Measurements from ENCODE around the gene TRIM2.

The TRIM2 gene

DNA sequence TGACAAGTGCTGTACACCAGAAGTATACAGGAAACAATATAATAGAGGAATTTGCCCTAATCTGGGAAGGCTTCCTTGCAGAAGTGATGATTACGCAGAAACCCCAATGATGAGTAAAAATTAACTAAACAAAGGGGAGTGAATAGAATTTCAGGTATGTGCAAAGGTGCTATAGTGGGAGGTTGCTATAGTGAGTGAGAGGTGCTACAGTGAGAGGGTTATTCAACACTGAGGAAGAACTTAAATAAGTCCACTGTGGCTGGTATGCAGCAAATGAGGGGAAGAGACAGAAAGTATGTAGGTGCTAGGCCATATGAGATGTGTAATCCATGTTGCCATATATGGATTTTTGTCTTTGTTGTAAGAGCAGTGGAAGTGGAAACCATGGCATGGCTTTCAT lies 69.5 kb downstream of the TRIM2 start:
- Histone ChIP-seq H3K4me1 (ENCODE audit: control insufficient read depth in 1 of 2, insufficient read depth in 2 of 2, low read length in 2 of 2) (peaks cover 0 to 2% of the 10 kb centered on the region in 2 experiments), H3K4me3 (ENCODE audit: low read depth, low read length) (no peak overlapping the region), H3K14ac (ENCODE audit: low read length) (no peak overlapping the region), H3K9ac (ENCODE audit: low read length) (no peak overlapping the region), H3K9me3 (ENCODE audit: insufficient read depth, low read depth, low read length) (no peaks in the 10 kb centered on the region), H4K91ac (ENCODE audit: low read depth, low read length) (no peak overlapping the region), H2AFZ (ENCODE audit: insufficient read depth, low read length, poor library complexity) (no peak overlapping the region), H3K27ac (ENCODE audit: low read depth, low read length) (no peak overlapping the region), H3K79me2 (ENCODE audit: control insufficient read depth, insufficient read depth, low read length, poor library complexity) (no peaks in the 10 kb centered on the region), H3K23ac (ENCODE audit: low read length) (no peak overlapping the region), H3K79me1 (ENCODE audit: low read length) (no peaks in the 10 kb centered on the region), H4K8ac (ENCODE audit: low read depth, low read length) (no peak overlapping the region), H3K4me2 (ENCODE audit: low read length) (no peak overlapping the region), H3K4ac (ENCODE audit: low read depth, low read length) (no peak overlapping the region), H4K12ac (ENCODE audit: low read depth, low read length) (no peak overlapping the region), H2BK5ac (ENCODE audit: low read depth, low read length, poor library complexity) (no peak overlapping the region), H3K18ac (ENCODE audit: low read length) (no peak overlapping the region), H2BK12ac (ENCODE audit: low read length) (no peak overlapping the region), H3K27me3 (ENCODE audit: insufficient read depth, low read length) (no peaks in the 10 kb centered on the region), H2BK120ac (ENCODE audit: insufficient read depth, low read length, poor library complexity) (no peak overlapping the region), H2AK5ac (ENCODE audit: low read length) (no peak overlapping the region), H3K36me3 (ENCODE audit: control insufficient read depth in 1 of 2, insufficient read depth in 2 of 2, low read length in 2 of 2) (no peaks in the 10 kb centered on the region)
- WGBS (ENCODE audit: extremely low coverage, insufficient coverage, insufficient read length), result no CpG with 5 or more reads among the region's 1 CpG
- DNase-seq, result no peak

DNA sequence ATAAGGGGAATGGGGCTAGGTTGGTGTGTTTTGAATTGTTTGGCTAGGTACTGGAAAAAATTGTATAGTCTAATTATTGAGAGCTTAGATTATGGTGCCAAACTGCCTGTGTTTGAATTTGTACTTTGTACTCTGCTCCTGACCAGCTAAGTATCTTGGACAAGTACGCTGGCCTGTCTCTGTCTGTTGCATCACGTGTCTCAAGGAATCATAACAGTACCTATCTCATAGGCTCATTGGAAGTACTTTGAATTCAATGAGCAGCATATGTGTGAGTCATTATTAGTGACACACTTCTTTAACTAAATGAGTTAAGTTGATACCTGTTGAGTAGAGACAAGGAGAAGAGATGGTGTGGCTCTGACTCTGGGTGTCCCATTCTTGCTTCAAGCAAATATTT lies 70.7 kb downstream of the TRIM2 start:
- Histone ChIP-seq H3K4me3 (ENCODE audit: low read depth, low read length) (no peak overlapping the region), H2BK12ac (ENCODE audit: low read length) (no peak overlapping the region), H3K4me2 (ENCODE audit: low read length) (no peak overlapping the region), H2AFZ (ENCODE audit: insufficient read depth, low read length, poor library complexity) (no peak overlapping the region), H3K4ac (ENCODE audit: low read depth, low read length) (no peak overlapping the region), H2AK5ac (ENCODE audit: low read length) (no peak overlapping the region), H4K12ac (ENCODE audit: low read depth, low read length) (no peak overlapping the region), H3K18ac (ENCODE audit: low read length) (no peak overlapping the region), H2BK120ac (ENCODE audit: insufficient read depth, low read length, poor library complexity) (no peak overlapping the region), H3K27ac (ENCODE audit: low read depth, low read length) (no peak overlapping the region), H3K9me3 (ENCODE audit: insufficient read depth, low read depth, low read length) (no peaks in the 10 kb centered on the region), H4K91ac (ENCODE audit: low read depth, low read length) (no peak overlapping the region), H3K23ac (ENCODE audit: low read length) (no peak overlapping the region), H2BK5ac (ENCODE audit: low read depth, low read length, poor library complexity) (no peak overlapping the region), H3K14ac (ENCODE audit: low read length) (no peak overlapping the region), H3K4me1 (ENCODE audit: control insufficient read depth in 1 of 2, insufficient read depth in 2 of 2, low read length in 2 of 2) (peaks cover 0 to 2% of the 10 kb centered on the region in 2 experiments), H4K8ac (ENCODE audit: low read depth, low read length) (no peak overlapping the region), H3K79me2 (ENCODE audit: control insufficient read depth, insufficient read depth, low read length, poor library complexity) (no peaks in the 10 kb centered on the region), H3K9ac (ENCODE audit: low read length) (no peak overlapping the region), H3K36me3 (ENCODE audit: control insufficient read depth in 1 of 2, insufficient read depth in 2 of 2, low read length in 2 of 2) (no peaks in the 10 kb centered on the region), H3K79me1 (ENCODE audit: low read length) (no peaks in the 10 kb centered on the region), H3K27me3 (ENCODE audit: insufficient read depth, low read length) (no peaks in the 10 kb centered on the region)
- peak in 1 of 2 donors; percentile 14 for DNase-seq
- WGBS (ENCODE audit: extremely low coverage, insufficient coverage, insufficient read length), result no CpG with 5 or more reads among the region's 2 CpGs

DNA sequence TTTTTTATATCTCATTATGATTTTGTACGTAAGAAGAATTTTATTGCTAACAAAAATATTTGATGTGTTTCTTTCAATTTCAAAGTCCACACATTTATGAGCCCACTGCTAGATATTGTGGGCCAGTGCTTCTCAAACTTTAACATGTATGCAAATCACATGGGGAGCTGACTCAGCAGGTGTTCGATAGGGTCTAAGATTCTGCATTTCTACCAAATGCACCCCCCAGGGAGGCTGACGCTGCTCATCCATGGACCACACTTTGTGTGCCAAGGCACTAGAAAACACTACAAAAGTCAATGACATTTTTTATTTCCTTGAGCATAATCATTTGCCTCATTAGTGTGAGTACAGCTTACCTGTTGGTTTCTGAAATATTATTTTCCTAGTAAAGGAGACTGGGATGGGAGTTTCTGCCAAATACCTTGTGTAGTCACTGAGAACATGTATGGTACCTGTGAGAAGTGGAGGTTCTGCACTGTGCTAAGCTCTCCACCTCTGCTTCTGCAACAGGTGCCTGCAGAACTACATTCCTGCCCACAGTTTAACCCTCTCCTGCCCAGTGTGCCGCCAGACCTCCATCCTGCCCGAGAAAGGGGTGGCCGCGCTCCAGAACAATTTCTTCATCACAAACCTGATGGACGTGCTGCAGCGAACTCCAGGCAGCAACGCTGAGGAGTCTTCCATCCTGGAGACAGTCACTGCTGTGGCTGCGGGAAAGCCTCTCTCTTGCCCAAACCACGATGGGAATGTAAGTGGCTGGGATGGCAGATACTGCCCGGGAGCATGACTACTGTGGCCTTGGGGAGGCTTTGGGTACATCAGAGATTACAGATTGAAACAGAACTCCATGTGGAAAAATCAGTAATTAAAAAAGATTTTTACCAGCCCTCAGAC lies 71.4 kb downstream of the TRIM2 start:
- H4K12ac ChIP-seq (ENCODE audit: low read depth, low read length), result no peak overlapping the region

DNA sequence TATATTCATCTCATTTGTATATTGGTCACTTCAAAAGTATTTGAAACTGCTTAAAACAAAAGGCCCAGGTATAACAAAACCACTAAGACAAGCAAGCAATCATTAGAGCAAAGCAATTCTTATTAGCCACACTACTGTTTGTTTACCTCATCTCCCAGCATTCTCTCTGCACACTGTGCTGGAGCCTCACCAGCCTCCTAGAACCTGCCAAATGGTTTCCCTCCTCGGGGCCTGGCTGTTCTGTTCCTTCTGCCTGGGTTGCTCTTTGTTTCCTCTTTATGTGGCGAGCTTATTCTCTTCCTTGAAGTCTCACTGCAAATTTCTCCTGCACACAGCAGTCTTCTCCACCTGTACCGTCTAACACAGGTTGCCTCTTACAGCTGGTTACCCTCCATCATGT lies 72.7 kb downstream of the TRIM2 start:
- Histone ChIP-seq H3K79me1 (ENCODE audit: low read length) (no peaks in the 10 kb centered on the region), H3K79me2 (ENCODE audit: control insufficient read depth, insufficient read depth, low read length, poor library complexity) (no peaks in the 10 kb centered on the region), H2AFZ (ENCODE audit: insufficient read depth, low read length, poor library complexity) (no peak overlapping the region), H3K9me3 (ENCODE audit: insufficient read depth, low read depth, low read length) (no peaks in the 10 kb centered on the region), H3K27me3 (ENCODE audit: insufficient read depth, low read length) (no peaks in the 10 kb centered on the region), H4K91ac (ENCODE audit: low read depth, low read length) (no peak overlapping the region), H4K8ac (ENCODE audit: low read depth, low read length) (no peak overlapping the region), H3K18ac (ENCODE audit: low read length) (no peak overlapping the region), H3K27ac (ENCODE audit: low read depth, low read length) (no peak overlapping the region), H3K36me3 (ENCODE audit: control insufficient read depth in 1 of 2, insufficient read depth in 2 of 2, low read length in 2 of 2) (no peaks in the 10 kb centered on the region), H3K4ac (ENCODE audit: low read depth, low read length) (no peak overlapping the region), H3K23ac (ENCODE audit: low read length) (no peak overlapping the region), H4K12ac (ENCODE audit: low read depth, low read length) (no peak overlapping the region), H3K9ac (ENCODE audit: low read length) (no peak overlapping the region), H2BK12ac (ENCODE audit: low read length) (no peak overlapping the region), H3K4me3 (ENCODE audit: low read depth, low read length) (no peak overlapping the region), H2BK5ac (ENCODE audit: low read depth, low read length, poor library complexity) (no peak overlapping the region), H3K4me2 (ENCODE audit: low read length) (no peak overlapping the region), H2AK5ac (ENCODE audit: low read length) (no peak overlapping the region), H3K14ac (ENCODE audit: low read length) (no peak overlapping the region), H3K4me1 (ENCODE audit: control insufficient read depth in 1 of 2, insufficient read depth in 2 of 2, low read length in 2 of 2) (peaks cover 0 to 2% of the 10 kb centered on the region in 2 experiments), H2BK120ac (ENCODE audit: insufficient read depth, low read length, poor library complexity) (no peak overlapping the region)
- no peak for DNase-seq
- WGBS (ENCODE audit: extremely low coverage, insufficient coverage, insufficient read length), result no CpG with 5 or more reads among the region's 3 CpGs

More for the DNA sequence above, 71.4 kb downstream of the TRIM2 start:
- H3K79me2 ChIP-seq (ENCODE audit: control insufficient read depth, insufficient read depth, low read length, poor library complexity), result no peaks in the 10 kb centered on the region
- H3K27me3 ChIP-seq (ENCODE audit: insufficient read depth, low read length), result no peaks in the 10 kb centered on the region
- no peak overlapping the region for H3K4me2 ChIP-seq (ENCODE audit: low read length)
- no peak overlapping the region for H2BK12ac ChIP-seq (ENCODE audit: low read length)
- DNase-seq, result peak; percentile 8 to 53
- no peak overlapping the region for H4K91ac ChIP-seq (ENCODE audit: low read depth, low read length)
- no peak overlapping the region for H3K27ac ChIP-seq (ENCODE audit: low read depth, low read length)
- no peak overlapping the region for H3K14ac ChIP-seq (ENCODE audit: low read length)
- H3K18ac ChIP-seq (ENCODE audit: low read length), result no peak overlapping the region
- H3K9me3 ChIP-seq (ENCODE audit: insufficient read depth, low read depth, low read length), result no peaks in the 10 kb centered on the region
- H3K36me3 ChIP-seq (ENCODE audit: control insufficient read depth in 1 of 2, insufficient read depth in 2 of 2, low read length in 2 of 2), result no peaks in the 10 kb centered on the region
- H3K79me1 ChIP-seq (ENCODE audit: low read length), result no peaks in the 10 kb centered on the region
- H2AK5ac ChIP-seq (ENCODE audit: low read length), result no peak overlapping the region
- no peak overlapping the region for H4K8ac ChIP-seq (ENCODE audit: low read depth, low read length)
- H3K9ac ChIP-seq (ENCODE audit: low read length), result no peak overlapping the region
- H2BK5ac ChIP-seq (ENCODE audit: low read depth, low read length, poor library complexity), result no peak overlapping the region
- H2AFZ ChIP-seq (ENCODE audit: insufficient read depth, low read length, poor library complexity), result no peak overlapping the region
- H2BK120ac ChIP-seq (ENCODE audit: insufficient read depth, low read length, poor library complexity), result no peak overlapping the region
- no peak overlapping the region for H3K4me3 ChIP-seq (ENCODE audit: low read depth, low read length)
- H3K23ac ChIP-seq (ENCODE audit: low read length), result no peak overlapping the region
- peaks cover 0 to 2% of the 10 kb centered on the region in 2 experiments for H3K4me1 ChIP-seq (ENCODE audit: control insufficient read depth in 1 of 2, insufficient read depth in 2 of 2, low read length in 2 of 2)
- no peak overlapping the region for H3K4ac ChIP-seq (ENCODE audit: low read depth, low read length)
- no CpG with 5 or more reads among the region's 13 CpGs for WGBS (ENCODE audit: extremely low coverage, insufficient coverage, insufficient read length)

Data from trophoblast cell (in vitro differentiated cells and primary cell).